OCI-LY3 (cell line): ENCODE measurements around the gene GABRR2.

Experiments used
- CTCF ChIP-seq: fragments of 200-600, 300-600 bp; sonication (generic); IDR thresholded peaks from 2 replicates; pipeline ENCODE4 v1.5.1; 2014; ENCODE audit warnings: antibody characterized with exemption, low read length, low read depth
- EZH2phosphoT487 ChIP-seq: fragments of 200-600 bp; shearing (Covaris generic); IDR thresholded peaks from 2 replicates; pipeline ENCODE4 v1.6.1; 2018; ENCODE audit warnings: antibody characterized with exemption, mixed run types, low read depth

- TF ChIP-seq CTCF (no peak), EZH2phosphoT487 (no peak)
These were observed 44.5 kb upstream of the GABRR2 start for GRCh38 chr6:89359561-89359960.
